Keratinocyte (primary cell): Measurements from ENCODE around the gene EIF3J.

Source experiments
- CTCF ChIP-seq, 3 experiments: IDR thresholded peaks in 1 of 3; conservative IDR thresholded peaks in 1 of 3; optimal IDR thresholded peaks in 1 of 3; 2 replicates in 2 of 3; 3 replicates in 1 of 3; pipeline versions ENCODE3 to v1.5.1; 2011; ENCODE audit warnings: low read length in 3 of 3, mild to moderate bottlenecking in 3 of 3, moderate library complexity in 2 of 3, control low read depth in 1 of 3, inconsistent platforms in 1 of 3; ENCODE audit not compliant: insufficient read depth in 2 of 3; ENCODE audit errors: extremely low read depth in 1 of 3
- EZH2 ChIP-seq: IDR thresholded peaks from one replicate; pipeline ENCODE4 v1.6.1; 2012; ENCODE audit warnings: inconsistent platforms, mild to moderate bottlenecking, low read length, moderate library complexity

GRCh38 chr15:44516436-44516835, 20.5 kb upstream of the EIF3J start:
- TF ChIP-seq CTCF (optimal IDR thresholded peaks at IDR 0.05 in 1 of 3, IDR thresholded peaks at IDR 0.05 in 1 of 3, conservative IDR thresholded peaks at IDR 0.05 in 1 of 3; ENCODE audit: extremely low read depth in 1 of 3, insufficient read depth in 2 of 3, low read length in 3 of 3), result no peak
- no peak for TF ChIP-seq EZH2
